CD4-positive, alpha-beta memory T cell (primary cell): ENCODE data around the gene ZNF804A. TPM values are rescaled to one million over a fixed set of nuclear protein-coding genes. Genes with fewer than 3 reads are reported as not detected.
"Not testable (repeated sequence)": the region's sequence is repeated elsewhere in the genome, so short reads cannot be mapped to it uniquely, and the experiment has no call there.

Source experiments
- CTCF ChIA-PET: fragments of 350-600 bp; sonication (Branson Sonifier 250); formaldehyde crosslinking; loops from one replicate; lab custom pipeline; 2021; ENCODE audit warnings: inconsistent platforms; ENCODE audit not compliant: partially characterized antibody; lab: Charles Lee
- POLR2A ChIA-PET: fragments of 350-600 bp; sonication (Branson Sonifier 250); formaldehyde crosslinking; loops from one replicate; lab custom pipeline; 2021; ENCODE audit not compliant: partially characterized antibody; lab: Charles Lee
- DNase-seq, 5 donors: peaks; one replicate each; pipeline versions ENCODE4 v3.0.0 to v3.0.0-alpha.2; 2020 to 2022; ENCODE audit warnings: mixed read lengths in 1 of 5
- H3K27ac ChIP-seq: one replicate; pipeline ENCODE4 v1.7.0; 2013; ENCODE audit warnings: low read depth, low read length
- H3K27me3 ChIP-seq: 2 replicates; pipeline ENCODE4 v1.7.0; 2013; ENCODE audit warnings: mild to moderate bottlenecking, low read length, moderate library complexity; ENCODE audit not compliant: insufficient read depth
- H3K36me3 ChIP-seq: 2 replicates; pipeline ENCODE4 v1.7.0; 2013; ENCODE audit warnings: mild to moderate bottlenecking, low read length, moderate library complexity; ENCODE audit not compliant: insufficient read depth
- H3K4me1 ChIP-seq: 2 replicates; pipeline ENCODE4 v1.7.0; 2013; ENCODE audit warnings: mild to moderate bottlenecking, low read length, moderate library complexity; ENCODE audit not compliant: insufficient read depth
- H3K4me3 ChIP-seq, 2 donors: one replicate each; pipeline ENCODE4 v1.7.0; 2013; ENCODE audit warnings: low read length in 2 of 2, mild to moderate bottlenecking in 1 of 2
- H3K9me3 ChIP-seq, 2 donors: one replicate each; pipeline ENCODE4 v1.7.0; 2013; ENCODE audit warnings: low read length in 2 of 2, control low read depth in 1 of 2; ENCODE audit not compliant: control insufficient read depth in 1 of 2
- H3K27ac Mint-ChIP-seq, 7 donors: one replicate each; pipeline ENCODE4 v1.8.0; 2020 to 2021; ENCODE audit warnings: mixed read lengths in 7 of 7, mild to moderate bottlenecking in 6 of 7, inconsistent platforms in 3 of 7, moderate library complexity in 3 of 7
- H3K27me3 Mint-ChIP-seq, 2 donors: one replicate each; pipeline ENCODE4 v1.8.0; 2020 to 2021; ENCODE audit warnings: mixed read lengths in 2 of 2
- H3K36me3 Mint-ChIP-seq, 2 donors: one replicate each; pipeline ENCODE4 v1.8.0; 2020 to 2021; ENCODE audit warnings: mixed read lengths in 2 of 2, inconsistent platforms in 1 of 2, mild to moderate bottlenecking in 1 of 2
- H3K4me1 Mint-ChIP-seq, 4 donors: one replicate each; pipeline ENCODE4 v1.8.0; 2020 to 2021; ENCODE audit warnings: mixed read lengths in 4 of 4, mild to moderate bottlenecking in 1 of 4
- H3K4me3 Mint-ChIP-seq, 8 donors: one replicate each; pipeline ENCODE4 v1.8.0; 2020 to 2021; ENCODE audit warnings: mixed read lengths in 8 of 8, mild to moderate bottlenecking in 7 of 8, moderate library complexity in 6 of 8, inconsistent platforms in 3 of 8
- H3K9me3 Mint-ChIP-seq, 8 donors: one replicate each; pipeline ENCODE4 v1.8.0; 2020 to 2021; ENCODE audit warnings: mixed read lengths in 8 of 8, mild to moderate bottlenecking in 5 of 8, inconsistent platforms in 3 of 8, moderate library complexity in 1 of 8
- intact Hi-C: fragments of 100-400 bp; cut with micrococcal nuclease; formaldehyde crosslinking; loops from one replicate; pipeline ENCODE4 v1.15.1; 2023
- polyA plus RNA-seq, 2 donors: library from polyadenylated mRNA; unstranded; fragments of 300-500 nt; fragmentation: Illumina TruSeq; gene quantifications; one replicate each; pipeline ENCODE4 v1.2.3, GENCODE V29; 2021
- total RNA-seq, 2 experiments: library from RNA; stranded (reverse); gene quantifications; one replicate each; pipeline ENCODE4 v1.2.3, GENCODE V29; 2021

The ZNF804A gene
- total and polyA plus RNA-seq, 4 experiments from 2014 or later = 0.05 to 0.06 TPM; not detected in 2

DNA sequence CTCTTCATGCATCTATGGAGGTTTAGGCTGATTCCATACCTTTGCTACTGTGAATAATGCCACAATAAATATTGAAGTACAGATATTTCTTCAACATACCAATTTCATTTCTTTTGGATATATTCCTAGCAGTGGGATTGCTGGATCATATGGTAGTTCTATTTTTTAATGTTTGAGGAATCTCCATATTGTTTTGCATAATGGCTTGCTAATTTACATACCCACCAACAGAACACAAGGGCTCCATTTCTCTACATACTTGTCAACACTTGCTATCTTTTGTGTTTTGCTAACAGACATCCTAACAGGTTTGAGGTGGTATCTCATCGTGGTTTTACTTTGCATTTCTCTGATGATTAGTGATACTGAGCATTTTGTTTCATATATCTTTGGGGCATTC is 253.2 kb downstream of the ZNF804A start:
- intact Hi-C loops = no loop called here
- Histone ChIP-seq H3K9me3 (no peaks in the 10 kb centered on the region), H3K4me3 (no peak overlapping the region), H3K36me3 (no peaks in the 10 kb centered on the region), H3K27ac (no peak overlapping the region), H3K4me1 (no peaks in the 10 kb centered on the region), H3K27me3 (no peaks in the 10 kb centered on the region)
- DNase-seq = no peak
- no peaks in the 10 kb centered on the region for H3K4me1 Mint-ChIP-seq
- no peak overlapping the region for H3K4me3 Mint-ChIP-seq
- POLR2A ChIA-PET = no interaction called here
- H3K27ac Mint-ChIP-seq = no peak overlapping the region
- H3K9me3 Mint-ChIP-seq = peaks cover 2 to 16% (median 7%) of the 10 kb centered on the region in 8 donors
- no peaks in the 10 kb centered on the region for H3K36me3 Mint-ChIP-seq
- H3K27me3 Mint-ChIP-seq = no peaks in the 10 kb centered on the region
- CTCF ChIA-PET = no interaction called here

DNA sequence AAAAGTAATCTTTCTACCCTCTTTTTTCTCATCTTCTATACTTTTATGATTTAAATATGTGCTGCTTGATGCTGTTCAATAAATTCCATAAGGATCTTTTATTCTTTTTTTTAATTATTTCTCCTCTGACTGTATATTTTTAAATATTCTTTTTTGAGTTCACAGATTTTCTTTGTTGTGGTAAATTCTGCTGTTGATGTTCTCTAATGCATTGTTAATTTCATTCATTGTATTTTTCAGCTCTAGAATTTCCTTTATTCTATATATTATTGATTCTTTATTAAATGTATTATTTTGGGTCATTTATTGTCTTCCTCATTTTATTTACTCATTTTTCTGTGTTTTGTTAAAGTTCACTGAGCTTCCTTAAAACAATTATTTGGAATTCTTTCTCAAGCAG is 260.9 kb downstream of the ZNF804A start:
- intact Hi-C loops = no loop called here
- H3K27ac Mint-ChIP-seq = no peak overlapping the region

DNA sequence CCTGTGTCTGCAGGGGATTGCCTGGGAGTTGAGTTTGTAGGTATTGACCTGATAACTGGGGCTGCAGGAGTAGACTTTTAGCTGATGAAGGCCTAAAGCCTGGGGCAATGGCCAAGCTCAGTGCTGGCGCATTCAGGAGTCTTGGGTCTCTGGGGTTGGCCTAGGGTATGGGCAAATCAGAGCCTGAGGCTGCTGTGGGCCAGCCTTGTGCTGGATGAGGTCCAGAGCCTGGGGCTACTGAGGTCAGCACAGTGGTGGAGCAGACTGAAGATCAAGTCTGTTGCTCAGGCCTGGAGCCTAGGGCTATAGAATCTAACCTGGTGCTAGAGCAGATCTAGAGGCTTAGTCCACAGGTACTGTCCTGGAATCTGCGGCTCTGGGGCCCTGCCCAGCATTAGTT is 262.4 kb downstream of the ZNF804A start:
- CTCF ChIA-PET = no interaction called here
- peaks cover 0 to 7% of the 10 kb centered on the region in 2 donors for H3K9me3 ChIP-seq
- POLR2A ChIA-PET = no interaction called here

More for the DNA sequence above, 260.9 kb downstream of the ZNF804A start:
- DNase-seq = no peak
- POLR2A ChIA-PET = no interaction called here
- Mint-ChIP-seq H3K9me3 (peaks cover 0 to 28% (median 12%) of the 10 kb centered on the region in 8 donors), H3K4me3 (no peak overlapping the region), H3K36me3 (no peaks in the 10 kb centered on the region), H3K4me1 (no peaks in the 10 kb centered on the region), H3K27me3 (no peaks in the 10 kb centered on the region)
- Histone ChIP-seq H3K4me3 (no peak overlapping the region), H3K36me3 (no peaks in the 10 kb centered on the region), H3K27ac (no peak overlapping the region), H3K27me3 (no peaks in the 10 kb centered on the region), H3K9me3 (peaks cover 0 to 7% of the 10 kb centered on the region in 2 donors), H3K4me1 (no peaks in the 10 kb centered on the region)
- CTCF ChIA-PET = no interaction called here

DNA sequence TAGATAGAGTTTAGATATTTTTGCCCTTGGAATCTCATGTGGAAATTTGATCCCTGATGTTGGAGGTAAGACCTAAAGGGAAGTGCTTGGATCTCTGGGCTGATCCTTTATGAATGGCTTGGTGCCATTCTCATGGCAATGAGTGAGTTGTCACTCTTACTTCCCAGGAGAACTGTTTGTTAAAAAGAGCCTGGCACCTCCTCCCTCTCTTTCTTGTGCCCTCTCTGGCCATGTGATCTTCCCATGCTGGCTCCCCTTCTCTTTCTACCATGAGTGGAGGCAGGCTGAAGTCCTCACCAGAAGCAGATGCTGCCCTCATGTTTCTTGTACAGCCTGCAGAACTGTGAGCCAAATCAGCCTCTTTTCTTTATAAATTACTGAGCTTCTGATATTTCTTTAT is 276.9 kb downstream of the ZNF804A start:
- H3K4me1 ChIP-seq = no peaks in the 10 kb centered on the region
- H3K27ac Mint-ChIP-seq = no peak overlapping the region
- H3K27me3 Mint-ChIP-seq = no peaks in the 10 kb centered on the region
- H3K9me3 Mint-ChIP-seq = peaks cover 0 to 7% (median 0%) of the 10 kb centered on the region in 8 donors
- H3K36me3 ChIP-seq = no peaks in the 10 kb centered on the region
- ChIA-PET CTCF (no interaction called here), POLR2A (no interaction called here)
- no peaks in the 10 kb centered on the region for H3K4me1 Mint-ChIP-seq
- no peak overlapping the region for H3K4me3 Mint-ChIP-seq
- no peaks in the 10 kb centered on the region for H3K9me3 ChIP-seq
- H3K36me3 Mint-ChIP-seq = no peaks in the 10 kb centered on the region
- no peak for DNase-seq
- H3K27me3 ChIP-seq = no peaks in the 10 kb centered on the region
- H3K27ac ChIP-seq = no peak overlapping the region
- no peak overlapping the region for H3K4me3 ChIP-seq
- intact Hi-C loops = no loop called here

More for the DNA sequence above, 262.4 kb downstream of the ZNF804A start:
- intact Hi-C loops = no loop called here
- Mint-ChIP-seq H3K9me3 (peaks cover 0 to 28% (median 12%) of the 10 kb centered on the region in 8 donors), H3K4me3 (no peak overlapping the region), H3K36me3 (no peaks in the 10 kb centered on the region), H3K27ac (no peak overlapping the region), H3K27me3 (no peaks in the 10 kb centered on the region), H3K4me1 (no peaks in the 10 kb centered on the region)
- no peaks in the 10 kb centered on the region for H3K36me3 ChIP-seq
- H3K4me1 ChIP-seq = no peaks in the 10 kb centered on the region
- DNase-seq = peak in 1 of 5 donors; percentile 29
- H3K27ac ChIP-seq = no peak overlapping the region
- no peak overlapping the region for H3K4me3 ChIP-seq
- H3K27me3 ChIP-seq = no peaks in the 10 kb centered on the region

DNA sequence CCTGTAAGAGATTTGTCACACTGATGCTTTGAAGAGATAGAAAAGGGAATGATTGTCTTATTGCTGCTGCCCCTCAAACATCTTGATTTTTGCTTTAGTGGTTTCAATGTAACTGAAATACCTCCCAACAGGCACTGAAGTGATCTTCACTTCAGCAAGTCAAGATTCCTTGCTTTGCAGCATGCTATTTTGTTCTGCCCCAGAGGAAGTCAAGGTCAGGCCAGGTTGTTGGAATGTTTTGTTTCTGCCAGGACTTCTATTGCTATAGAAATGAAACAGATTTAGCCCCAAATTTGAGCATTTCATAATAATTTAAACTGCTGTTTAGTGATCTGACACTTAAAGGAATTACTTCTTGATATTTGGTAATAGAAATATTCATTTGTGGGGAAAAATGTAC is 277.6 kb downstream of the ZNF804A start:
- CTCF ChIA-PET = no interaction called here
- H3K27me3 Mint-ChIP-seq = no peaks in the 10 kb centered on the region

DNA sequence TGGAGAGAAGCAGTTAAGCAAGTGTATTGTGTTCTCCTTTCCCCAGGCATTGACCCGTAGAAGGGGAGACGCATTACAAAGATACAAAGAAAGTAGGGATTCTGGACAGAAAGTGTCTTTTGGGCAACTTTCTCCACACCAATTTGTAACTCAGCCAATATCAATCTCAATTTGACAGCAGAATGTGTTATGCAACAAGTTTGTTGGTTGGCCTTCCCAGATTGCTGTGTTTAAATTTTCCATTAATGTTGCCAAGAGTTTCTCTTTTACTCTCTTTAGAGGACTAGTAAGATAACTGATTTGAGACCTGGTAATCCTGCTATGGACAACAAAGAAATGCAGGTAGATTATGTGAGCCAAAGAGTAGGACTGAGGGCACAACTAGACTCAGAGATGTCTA is 279.6 kb downstream of the ZNF804A start:
- CTCF ChIA-PET = no interaction called here
- no peak for DNase-seq
- no peaks in the 10 kb centered on the region for H3K4me1 ChIP-seq

More for the DNA sequence above, 277.6 kb downstream of the ZNF804A start:
- Histone ChIP-seq H3K27ac (no peak overlapping the region), H3K4me3 (no peak overlapping the region), H3K27me3 (no peaks in the 10 kb centered on the region), H3K4me1 (no peaks in the 10 kb centered on the region), H3K9me3 (no peaks in the 10 kb centered on the region), H3K36me3 (no peaks in the 10 kb centered on the region)
- intact Hi-C loops = no loop called here
- H3K4me1 Mint-ChIP-seq = no peaks in the 10 kb centered on the region
- no peak overlapping the region for H3K27ac Mint-ChIP-seq
- no peak overlapping the region for H3K4me3 Mint-ChIP-seq
- no peak for DNase-seq
- peaks cover 0 to 7% (median 0%) of the 10 kb centered on the region in 8 donors for H3K9me3 Mint-ChIP-seq
- POLR2A ChIA-PET = no interaction called here
- H3K36me3 Mint-ChIP-seq = no peaks in the 10 kb centered on the region

DNA sequence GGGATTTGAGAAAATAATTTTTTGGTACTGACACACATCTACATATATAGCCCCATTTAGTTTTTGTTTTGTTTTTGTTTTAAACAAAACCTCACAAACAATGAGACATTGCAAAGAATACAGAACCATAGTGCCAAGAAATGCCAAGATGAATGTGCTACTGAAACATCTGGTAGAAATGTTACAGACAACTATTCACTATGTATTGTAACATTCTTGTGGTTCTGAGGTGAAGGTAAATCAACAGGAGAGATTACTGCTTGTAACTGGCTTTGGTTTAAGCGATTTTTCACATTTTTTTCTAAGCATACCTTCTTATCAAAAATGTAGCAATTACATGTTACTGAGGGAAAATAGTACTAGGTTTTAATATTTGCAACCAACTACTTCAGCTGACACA is 281.3 kb downstream of the ZNF804A start:
- Mint-ChIP-seq H3K36me3 (no peaks in the 10 kb centered on the region), H3K27me3 (no peaks in the 10 kb centered on the region), H3K27ac (no peak overlapping the region), H3K4me3 (no peak overlapping the region), H3K4me1 (no peaks in the 10 kb centered on the region), H3K9me3 (peaks cover 0 to 7% (median 2%) of the 10 kb centered on the region in 8 donors)
- POLR2A ChIA-PET = no interaction called here
- CTCF ChIA-PET = no interaction called here
- H3K27me3 ChIP-seq = no peaks in the 10 kb centered on the region
- no peaks in the 10 kb centered on the region for H3K9me3 ChIP-seq
- no peak overlapping the region for H3K27ac ChIP-seq
- no peaks in the 10 kb centered on the region for H3K36me3 ChIP-seq
- no peaks in the 10 kb centered on the region for H3K4me1 ChIP-seq
- intact Hi-C loops = no loop called here
- H3K4me3 ChIP-seq = no peak overlapping the region
- DNase-seq = no peak

More for the DNA sequence above, 279.6 kb downstream of the ZNF804A start:
- POLR2A ChIA-PET = no interaction called here
- Mint-ChIP-seq H3K9me3 (peaks cover 0 to 7% (median under 1%) of the 10 kb centered on the region in 8 donors), H3K4me3 (no peak overlapping the region), H3K36me3 (no peaks in the 10 kb centered on the region), H3K4me1 (no peaks in the 10 kb centered on the region), H3K27me3 (no peaks in the 10 kb centered on the region), H3K27ac (no peak overlapping the region)
- intact Hi-C loops = no loop called here
- H3K4me3 ChIP-seq = no peak overlapping the region
- H3K36me3 ChIP-seq = no peaks in the 10 kb centered on the region
- H3K9me3 ChIP-seq = no peaks in the 10 kb centered on the region
- H3K27ac ChIP-seq = no peak overlapping the region
- H3K27me3 ChIP-seq = no peaks in the 10 kb centered on the region

DNA sequence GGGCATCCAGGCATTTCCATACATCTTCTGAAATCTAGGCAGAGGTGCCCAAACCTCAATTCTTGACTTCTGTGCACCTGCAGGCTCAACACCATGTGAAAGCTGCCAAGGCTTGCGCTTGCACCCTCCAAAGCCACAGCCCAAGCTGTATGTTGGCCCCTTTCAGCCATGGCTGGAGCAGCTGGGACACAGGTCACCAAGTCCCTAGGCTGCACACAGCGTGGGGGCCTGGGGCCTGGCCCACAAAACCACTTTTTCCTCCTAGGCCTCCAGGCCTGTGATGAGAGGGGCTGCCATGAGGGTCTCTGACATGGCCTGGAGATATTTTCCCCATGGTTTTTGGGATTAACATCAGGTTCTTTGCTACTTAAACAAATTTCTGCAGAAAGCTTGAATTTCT is 288.3 kb downstream of the ZNF804A start:
- H3K4me3 ChIP-seq, H3K36me3 Mint-ChIP-seq, CTCF ChIA-PET, H3K27ac ChIP-seq, intact Hi-C loops, H3K36me3 ChIP-seq, H3K9me3 ChIP-seq, H3K27me3 Mint-ChIP-seq, H3K4me3 Mint-ChIP-seq, H3K27ac Mint-ChIP-seq, H3K4me1 Mint-ChIP-seq, POLR2A ChIA-PET, H3K4me1 ChIP-seq, H3K27me3 ChIP-seq, DNase-seq: not testable (repeated sequence)
- H3K9me3 Mint-ChIP-seq = peaks cover 3 to 20% (median 11%) of the 10 kb centered on the region in 8 donors
